Endothelial cell of umbilical vein (primary cell): ENCODE measurements around the gene TMEM54.

Experiments used
- EZH2 ChIP-seq: IDR thresholded peaks from 2 replicates; pipeline ENCODE4 v1.6.1; 2012; ENCODE audit warnings: borderline replicate concordance, low read depth, mild to moderate bottlenecking, moderate library complexity, low read length, inconsistent platforms; ENCODE audit not compliant: severe bottlenecking
- FOS ChIP-seq: IDR thresholded peaks from 2 replicates; pipeline ENCODE4 v1.6.1; 2011; ENCODE audit warnings: mild to moderate bottlenecking, low read length, moderate library complexity, borderline replicate concordance; ENCODE audit not compliant: insufficient read depth
- JUN ChIP-seq: IDR thresholded peaks from 2 replicates; pipeline ENCODE4 v1.6.1; 2011; ENCODE audit warnings: borderline replicate concordance, low read depth; ENCODE audit not compliant: insufficient read length, insufficient read depth
- MYC ChIP-seq: IDR thresholded peaks from one replicate; pipeline ENCODE4 v1.6.1; 2011; ENCODE audit warnings: mild to moderate bottlenecking, low read depth, low read length
- POLR2A ChIP-seq: IDR thresholded peaks from 2 replicates; pipeline ENCODE4 v1.6.1; 2012; ENCODE audit warnings: low read depth, mild to moderate bottlenecking, control low read depth, low read length
- POLR2AphosphoS5 ChIP-seq: IDR thresholded peaks from 2 replicates; pipeline ENCODE4 v1.6.1; 2012; ENCODE audit warnings: low read depth, mild to moderate bottlenecking, control low read depth, low read length, moderate library complexity; ENCODE audit not compliant: insufficient read depth
- TF ChIP-seq, protein P1 (sequence below), 2 donors: IDR thresholded peaks; 1 replicate in 1 of 2; 2 replicates in 1 of 2; pipeline ENCODE4 v1.5.1; 2011; ENCODE audit warnings: low read length in 2 of 2, mild to moderate bottlenecking in 2 of 2, moderate library complexity in 2 of 2, control low read depth in 1 of 2, inconsistent platforms in 1 of 2, low read depth in 1 of 2; ENCODE audit not compliant: insufficient read depth in 1 of 2; ENCODE audit errors: extremely low read depth in 1 of 2
- TF ChIP-seq, protein P2 (sequence below): IDR thresholded peaks from 2 replicates; pipeline ENCODE4 v1.6.1; 2011; ENCODE audit not compliant: insufficient read depth, insufficient read length

DNA sequence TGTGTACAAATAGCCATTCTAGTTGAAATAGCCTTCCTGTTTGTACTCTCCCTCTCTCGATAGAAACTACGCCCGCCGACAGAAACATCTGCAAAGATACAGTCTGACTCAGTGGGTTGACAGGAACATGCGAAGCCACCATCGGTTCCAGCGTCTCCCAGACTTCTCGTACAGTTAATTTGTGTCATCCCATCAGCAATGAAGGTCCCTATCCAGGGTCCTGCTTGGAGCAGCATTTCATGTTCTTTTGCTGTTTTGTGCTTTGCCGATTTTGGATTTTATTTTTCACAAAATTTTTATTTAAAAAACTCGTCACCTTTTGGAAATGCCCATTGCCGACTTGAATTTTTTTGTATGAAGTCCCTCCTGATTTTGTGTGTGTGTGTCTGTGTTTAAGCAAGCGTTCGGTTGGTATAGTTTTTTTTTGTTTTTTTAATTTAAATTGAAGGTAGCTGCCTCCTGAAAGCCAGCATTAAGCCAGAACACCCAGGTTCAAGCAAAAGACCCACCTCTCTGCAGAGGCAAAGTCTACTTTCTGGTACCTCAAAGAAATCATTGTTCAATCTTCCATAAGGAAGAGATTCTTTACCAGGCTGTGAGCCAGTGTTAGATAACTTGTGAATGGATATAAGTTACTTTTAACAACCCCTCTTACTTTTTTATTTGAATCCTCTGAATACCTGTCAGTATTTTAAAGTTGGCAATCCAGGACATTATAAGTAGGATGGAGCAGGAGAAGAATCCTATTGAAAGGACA, 45.1 kb downstream of the TMEM54 start:
- TF ChIP-seq, protein P1, sequence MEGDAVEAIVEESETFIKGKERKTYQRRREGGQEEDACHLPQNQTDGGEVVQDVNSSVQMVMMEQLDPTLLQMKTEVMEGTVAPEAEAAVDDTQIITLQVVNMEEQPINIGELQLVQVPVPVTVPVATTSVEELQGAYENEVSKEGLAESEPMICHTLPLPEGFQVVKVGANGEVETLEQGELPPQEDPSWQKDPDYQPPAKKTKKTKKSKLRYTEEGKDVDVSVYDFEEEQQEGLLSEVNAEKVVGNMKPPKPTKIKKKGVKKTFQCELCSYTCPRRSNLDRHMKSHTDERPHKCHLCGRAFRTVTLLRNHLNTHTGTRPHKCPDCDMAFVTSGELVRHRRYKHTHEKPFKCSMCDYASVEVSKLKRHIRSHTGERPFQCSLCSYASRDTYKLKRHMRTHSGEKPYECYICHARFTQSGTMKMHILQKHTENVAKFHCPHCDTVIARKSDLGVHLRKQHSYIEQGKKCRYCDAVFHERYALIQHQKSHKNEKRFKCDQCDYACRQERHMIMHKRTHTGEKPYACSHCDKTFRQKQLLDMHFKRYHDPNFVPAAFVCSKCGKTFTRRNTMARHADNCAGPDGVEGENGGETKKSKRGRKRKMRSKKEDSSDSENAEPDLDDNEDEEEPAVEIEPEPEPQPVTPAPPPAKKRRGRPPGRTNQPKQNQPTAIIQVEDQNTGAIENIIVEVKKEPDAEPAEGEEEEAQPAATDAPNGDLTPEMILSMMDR (IDR thresholded peaks at IDR 0.05; ENCODE audit: extremely low read depth in 1 of 2, insufficient read depth in 1 of 2, low read depth in 1 of 2, low read length in 2 of 2) = no peak
- TF ChIP-seq POLR2A = no peak
- TF ChIP-seq POLR2AphosphoS5 = no peak
- TF ChIP-seq JUN = no peak
- no peak for TF ChIP-seq EZH2
- TF ChIP-seq, protein P2, sequence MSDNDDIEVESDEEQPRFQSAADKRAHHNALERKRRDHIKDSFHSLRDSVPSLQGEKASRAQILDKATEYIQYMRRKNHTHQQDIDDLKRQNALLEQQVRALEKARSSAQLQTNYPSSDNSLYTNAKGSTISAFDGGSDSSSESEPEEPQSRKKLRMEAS = no peak
- TF ChIP-seq FOS = no peak
- no peak for TF ChIP-seq MYC
